Coronary artery (tissue), 2 donors: ENCODE results near the gene TCEAL1.
"Not testable (repeated sequence)": the region's sequence is repeated elsewhere in the genome, so short reads cannot be mapped to it uniquely, and the experiment has no call there.

Experiments used
- DNase-seq: peaks from one replicate; pipeline ENCODE4 v3.0.0-alpha.2; 2017; ENCODE audit warnings: low spot score
- H3K27ac ChIP-seq, 2 donors: fragments of 200-600 bp; sonication (generic); one replicate each; pipeline ENCODE4 v1.5.1; 2016 to 2019
- H3K4me3 ChIP-seq: fragments of 200-600 bp; sonication (generic); 2 replicates; pipeline ENCODE4 v1.5.1; 2016; ENCODE audit warnings: mild to moderate bottlenecking, moderate library complexity
- CTCF ChIP-seq: fragments of 200-600 bp; sonication (generic); IDR thresholded peaks from one replicate; pipeline ENCODE4 v1.5.1; 2019; ENCODE audit warnings: antibody characterized with exemption

The TCEAL1 gene

GRCh38 chrX:103656617-103657016 lies 27.8 kb downstream of the TCEAL1 start:
- Histone ChIP-seq H3K27ac (no peak overlapping the region), H3K4me3 (no peak overlapping the region)
- TF ChIP-seq CTCF, result no peak
- DNase-seq, result no peak

- H3K4me3 ChIP-seq, H3K27ac ChIP-seq, DNase-seq: not testable (repeated sequence)
These were observed 28.3 kb downstream of the TCEAL1 start for GRCh38 chrX:103657066-103657465.

GRCh38 chrX:103658681-103659433 lies 30.1 kb downstream of the TCEAL1 start:
- H3K27ac ChIP-seq, result no peak overlapping the region
- no peak overlapping the region for H3K4me3 ChIP-seq
- TF ChIP-seq CTCF, result no peak
- DNase-seq, result no peak

- not testable (repeated sequence) for H3K27ac ChIP-seq, DNase-seq, H3K4me3 ChIP-seq
These were observed 30.7 kb downstream of the TCEAL1 start for GRCh38 chrX:103659460-103659859.

- DNase-seq, result no peak
- no peak overlapping the region for H3K27ac ChIP-seq
- peak overlapping the region; percentile 4 for H3K4me3 ChIP-seq
- TF ChIP-seq CTCF, result no peak
These were observed 35.4 kb downstream of the TCEAL1 start for GRCh38 chrX:103663981-103664762.

GRCh38 chrX:103666202-103667107 lies 37.7 kb downstream of the TCEAL1 start:
- H3K27ac ChIP-seq, result no peak overlapping the region
- no peak overlapping the region for H3K4me3 ChIP-seq
- no peak for TF ChIP-seq CTCF
- DNase-seq, result no peak

- H3K4me3 ChIP-seq, result no peak overlapping the region
- H3K27ac ChIP-seq, result no peak overlapping the region
- TF ChIP-seq CTCF, result no peak
- DNase-seq, result no peak
These were observed 41.0 kb downstream of the TCEAL1 start for GRCh38 chrX:103669745-103670144.
